ENCODE results near the gene SMARCC2. TPM values are rescaled to one million over a fixed set of nuclear protein-coding genes. Genes with fewer than 3 reads are reported as not detected.

Gene SMARCC2
- total RNA-seq, 1 experiment from 2014 or later: 94.8 TPM

- DNase-seq: no peak
- Mint-ChIP-seq H3K9me3 (ENCODE audit: unreplicated experiment) (no peaks in the 10 kb centered on the region), H3K27ac (ENCODE audit: unreplicated experiment) (peak overlapping the region; percentile 81), H3K36me3 (ENCODE audit: insufficient read depth, unreplicated experiment) (peaks cover 53% of the 10 kb centered on the region), H3K4me3 (ENCODE audit: unreplicated experiment) (peak overlapping the region; percentile 97), H3K4me1 (ENCODE audit: low read depth, unreplicated experiment) (peaks cover 26% of the 10 kb centered on the region), H3K27me3 (ENCODE audit: insufficient read depth, unreplicated experiment) (peaks cover 3% of the 10 kb centered on the region)
- intact Hi-C loops (cut with micrococcal nuclease; ENCODE audit: unreplicated experiment): loop anchor here (1.0 to 2.0 kb wide), 2 partner anchors 29 to 62 kb away; no protein-coding TSS in a partner anchor
- no peak for TF ChIP-seq CTCF (IDR thresholded peaks at IDR 0.05; ENCODE audit: insufficient read depth in 1 of 2, low read depth in 1 of 2, low read length in 1 of 2, severe bottlenecking in 1 of 2, unreplicated experiment in 1 of 2)
- Histone ChIP-seq H3K36me3 (ENCODE audit: control insufficient read depth, insufficient read depth, low read length) (peaks cover 3% of the 10 kb centered on the region), H3K27me3 (replicated peaks; ENCODE audit: control insufficient read depth, insufficient read depth, low read length) (no peaks in the 10 kb centered on the region), H3K9me3 (no peaks in the 10 kb centered on the region), H3K4me3 (ENCODE audit: low read depth, low read length) (peak overlapping the region; percentile 49), H3K4me1 (peaks cover 19% of the 10 kb centered on the region)
- ChIA-PET CTCF (interaction anchor here (0.5 to 3.8 kb wide), 15 partner anchors 8 to 450 kb away, joined by 3 to 99 read pairs (median 7); partner anchors contain the start of genes ANKRD52, CNPY2, ESYT1 and MYL6), POLR2A (interaction anchor here (0.9 to 2.3 kb wide), 9 partner anchors 30 to 127 kb away, joined by 3 to 20 read pairs (median 7); partner anchors contain the start of genes CNPY2, COQ10A, ESYT1 and MYL6)
- no TSS peak for BruUV-seq (replicated peaks)
These were observed 545 bp downstream of the SMARCC2 start for GRCh38 chr12:56188778-56189098.

GRCh38 chr12:56188131-56188777 is 1.0 kb downstream of the SMARCC2 start:
- intact Hi-C loops (cut with micrococcal nuclease; ENCODE audit: unreplicated experiment): loop anchor here (2.0 kb wide), 1 partner anchor 61 kb away; no protein-coding TSS in a partner anchor
- peaks cover 17% of the 10 kb centered on the region for H3K4me1 ChIP-seq
- Mint-ChIP-seq H3K4me1 (ENCODE audit: low read depth, unreplicated experiment) (peaks cover 26% of the 10 kb centered on the region), H3K27ac (ENCODE audit: unreplicated experiment) (peak overlapping the region; percentile 81), H3K27me3 (ENCODE audit: insufficient read depth, unreplicated experiment) (peaks cover 3% of the 10 kb centered on the region), H3K36me3 (ENCODE audit: insufficient read depth, unreplicated experiment) (peaks cover 53% of the 10 kb centered on the region), H3K9me3 (ENCODE audit: unreplicated experiment) (no peaks in the 10 kb centered on the region), H3K4me3 (ENCODE audit: unreplicated experiment) (peak overlapping the region; percentile 97)
- peak overlapping the region; percentile 49 for H3K4me3 ChIP-seq (ENCODE audit: low read depth, low read length)
- no peak for DNase-seq
- ChIA-PET CTCF (interaction anchor here (0.5 to 3.8 kb wide), 8 partner anchors 36 to 1863 kb away, joined by 3 to 99 read pairs (median 12); partner anchors contain the start of genes ANKRD52, COPZ1, ESYT1 and MYL6B), POLR2A (interaction anchor here (0.9 to 1.8 kb wide), 4 partner anchors 30 to 84 kb away, joined by 3 to 20 read pairs (median 5); partner anchors contain the start of genes MYL6, PA2G4, RNF41 and ZC3H10)
- no peaks in the 10 kb centered on the region for H3K27me3 ChIP-seq (replicated peaks; ENCODE audit: control insufficient read depth, insufficient read depth, low read length)
- no peaks in the 10 kb centered on the region for H3K9me3 ChIP-seq
- BruUV-seq (replicated peaks): no TSS peak
- H3K36me3 ChIP-seq (ENCODE audit: control insufficient read depth, insufficient read depth, low read length): peaks cover 3% of the 10 kb centered on the region
- no peak for TF ChIP-seq CTCF (IDR thresholded peaks at IDR 0.05; ENCODE audit: insufficient read depth in 1 of 2, low read depth in 1 of 2, low read length in 1 of 2, severe bottlenecking in 1 of 2, unreplicated experiment in 1 of 2)

- Histone ChIP-seq H3K36me3 (ENCODE audit: control insufficient read depth, insufficient read depth, low read length) (peaks cover 5% of the 10 kb centered on the region), H3K9me3 (no peaks in the 10 kb centered on the region), H3K27me3 (replicated peaks; ENCODE audit: control insufficient read depth, insufficient read depth, low read length) (no peaks in the 10 kb centered on the region), H3K4me1 (peaks cover 10% of the 10 kb centered on the region), H3K4me3 (ENCODE audit: low read depth, low read length) (no peak overlapping the region)
- TF ChIP-seq CTCF (IDR thresholded peaks at IDR 0.05; ENCODE audit: insufficient read depth in 1 of 2, low read depth in 1 of 2, low read length in 1 of 2, severe bottlenecking in 1 of 2, unreplicated experiment in 1 of 2): no peak
- ChIA-PET CTCF (no interaction called here), POLR2A (interaction anchor here (1.0 kb wide), 1 partner anchor 35 kb away, joined by 3 read pairs; the partner anchor contains the start of gene RNF41)
- H3K27ac Mint-ChIP-seq (ENCODE audit: unreplicated experiment): no peak overlapping the region
- peaks cover 3% of the 10 kb centered on the region for H3K27me3 Mint-ChIP-seq (ENCODE audit: insufficient read depth, unreplicated experiment)
- DNase-seq: no peak
- intact Hi-C loops (cut with micrococcal nuclease; ENCODE audit: unreplicated experiment): no loop called here
- TSS peak; percentile 26 for BruUV-seq (replicated peaks)
- no peak overlapping the region for H3K4me3 Mint-ChIP-seq (ENCODE audit: unreplicated experiment)
- H3K9me3 Mint-ChIP-seq (ENCODE audit: unreplicated experiment): no peaks in the 10 kb centered on the region
- peaks cover 26% of the 10 kb centered on the region for H3K4me1 Mint-ChIP-seq (ENCODE audit: low read depth, unreplicated experiment)
- peaks cover 62% of the 10 kb centered on the region for H3K36me3 Mint-ChIP-seq (ENCODE audit: insufficient read depth, unreplicated experiment)
These were observed 2.3 kb downstream of the SMARCC2 start for GRCh38 chr12:56186957-56187356.
